Mammary epithelial cell (primary cell): ENCODE data around the gene CD6.

Experiments used
- CTCF ChIP-seq, 2 donors: IDR thresholded peaks in 1 of 2; conservative IDR thresholded peaks in 1 of 2; 2 replicates each; pipeline ENCODE4 v1.5.1; 2011 to 2012; ENCODE audit warnings: inconsistent platforms in 2 of 2, low read length in 2 of 2, mild to moderate bottlenecking in 2 of 2, control low read depth in 1 of 2, low read depth in 1 of 2; ENCODE audit not compliant: insufficient read depth in 1 of 2; ENCODE audit errors: extremely low read depth in 1 of 2
- EZH2 ChIP-seq: IDR thresholded peaks from 2 replicates; pipeline ENCODE4 v1.6.1; 2012; ENCODE audit warnings: low read length, inconsistent platforms, borderline replicate concordance

GRCh38 chr11:61049063-61049377 is 77.5 kb downstream of the CD6 start:
- TF ChIP-seq CTCF (conservative IDR thresholded peaks at IDR 0.05 in 1 of 2, IDR thresholded peaks at IDR 0.05 in 1 of 2; ENCODE audit: extremely low read depth in 1 of 2, insufficient read depth in 1 of 2, low read depth in 1 of 2, low read length in 2 of 2): no peak
- no peak for TF ChIP-seq EZH2
